ENCODE data around the gene IL4R.

The IL4R gene

GRCh38 chr16:27361987-27362386 is 48.2 kb downstream of the IL4R start:
- no peak for DNase-seq (ENCODE audit: low spot score)
- H3K27ac ChIP-seq, result no peak overlapping the region

GRCh38 chr16:27362570-27363245 is 48.9 kb downstream of the IL4R start:
- Histone ChIP-seq H3K27ac (no peak overlapping the region), H3K4me3 (no peak overlapping the region)
- DNase-seq (ENCODE audit: low spot score), result no peak
- TF ChIP-seq CTCF (IDR thresholded peaks at IDR 0.05), result no peak

More at GRCh38 chr16:27361987-27362386, 48.2 kb downstream of the IL4R start:
- no peak for TF ChIP-seq CTCF (IDR thresholded peaks at IDR 0.05)
- no peak overlapping the region for H3K4me3 ChIP-seq

- H3K27ac ChIP-seq, result no peak overlapping the region
- TF ChIP-seq CTCF (IDR thresholded peaks at IDR 0.05), result no peak
- no peak overlapping the region for H3K4me3 ChIP-seq
- DNase-seq (ENCODE audit: low spot score), result no peak
Observed at GRCh38 chr16:27363246-27363632, 49.5 kb downstream of the IL4R start.

- TF ChIP-seq CTCF (IDR thresholded peaks at IDR 0.05), result no peak
- Histone ChIP-seq H3K27ac (peak overlapping the region in 1 of 2 donors; percentile 14), H3K4me3 (no peak overlapping the region)
- DNase-seq (ENCODE audit: low spot score), result no peak
Observed at GRCh38 chr16:27363797-27364196, 50.0 kb downstream of the IL4R start.

GRCh38 chr16:27364493-27365141 is 50.8 kb downstream of the IL4R start:
- DNase-seq (ENCODE audit: low spot score), result no peak

GRCh38 chr16:27365142-27366089 is 51.6 kb downstream of the IL4R start:
- no peak for DNase-seq (ENCODE audit: low spot score)
- no peak for TF ChIP-seq CTCF (IDR thresholded peaks at IDR 0.05)
- Histone ChIP-seq H3K27ac (peak overlapping the region in 1 of 2 donors; percentile 13), H3K4me3 (no peak overlapping the region)

More at GRCh38 chr16:27364493-27365141, 50.8 kb downstream of the IL4R start:
- Histone ChIP-seq H3K4me3 (no peak overlapping the region), H3K27ac (peak overlapping the region in 1 of 2 donors; percentile 14)
- no peak for TF ChIP-seq CTCF (IDR thresholded peaks at IDR 0.05)

All from coronary artery (tissue), 2 donors.